SK-N-SH (cell line): ENCODE data around the gene RNFT2. TPM values are rescaled to one million over a fixed set of nuclear protein-coding genes. Genes with fewer than 3 reads are reported as not detected.

ENCODE experiments used
- CTCF ChIA-PET: fragments of 300-600, 350-600 bp; formaldehyde crosslinking; extraction: SDS; loops from one replicate; lab custom pipeline; 2021; lab: Yijun Ruan, JAX
- POLR2A ChIA-PET: fragments of 350-600 bp; sonication (Branson Sonifier 250); formaldehyde crosslinking; extraction: SDS; loops from one replicate; lab custom pipeline; 2020; ENCODE audit warnings: antibody characterized with exemption, inconsistent platforms; lab: Yijun Ruan, JAX
- DNase-seq: peaks from one replicate; pipeline ENCODE4 v3.0.0; 2012
- H2AFZ ChIP-seq: fragments of 200-600 bp; sonication (generic); 2 replicates; pipeline ENCODE4 v1.8.1; 2016; ENCODE audit warnings: antibody characterized with exemption, mild to moderate bottlenecking, low read depth
- H3F3A ChIP-seq: fragments of 200-600 bp; sonication (generic); replicated peaks from 2 replicates; pipeline ENCODE3; 2016; ENCODE audit warnings: antibody characterized with exemption, mild to moderate bottlenecking; ENCODE audit not compliant: insufficient read depth
- H3K27ac ChIP-seq, 2 experiments: fragments of 200-500 bp in 1 of 2; fragments of 200-600 bp in 1 of 2; sonication (Bioruptor generic) in 1 of 2; sonication (generic), shearing (Covaris generic) in 1 of 2; 2 replicates each; pipeline versions ENCODE4 v1.5.1 to v1.6.1; 2014 to 2016; ENCODE audit warnings: low read depth in 2 of 2, inconsistent platforms in 1 of 2, low read length in 1 of 2, mild to moderate bottlenecking in 1 of 2, mixed read lengths in 1 of 2
- H3K27me3 ChIP-seq: fragments of 200-600 bp; sonication (generic), shearing (Covaris generic); 2 replicates; pipeline ENCODE4 v1.6.1; 2016; ENCODE audit warnings: mixed run types; ENCODE audit not compliant: insufficient read depth
- H3K36me3 ChIP-seq, 2 experiments: fragments of 200-500 bp in 1 of 2; fragments of 200-600 bp in 1 of 2; sonication (Bioruptor generic) in 1 of 2; sonication (generic) in 1 of 2; replicated peaks in 1 of 2; 2 replicates each; pipeline versions ENCODE3 to v1.5.1; 2014 to 2016; ENCODE audit warnings: low read length in 1 of 2, mild to moderate bottlenecking in 1 of 2; ENCODE audit not compliant: insufficient read depth in 2 of 2, control insufficient read depth in 1 of 2
- H3K4me1 ChIP-seq, 2 experiments: fragments of 200-500 bp in 1 of 2; fragments of 200-600 bp in 1 of 2; sonication (Bioruptor generic) in 1 of 2; sonication (generic), shearing (Covaris generic) in 1 of 2; 2 replicates each; pipeline versions ENCODE4 v1.5.1 to v1.6.1; 2014 to 2016; ENCODE audit warnings: low read depth in 1 of 2, low read length in 1 of 2, mixed run types in 1 of 2; ENCODE audit not compliant: insufficient read depth in 2 of 2, control insufficient read depth in 1 of 2
- H3K4me2 ChIP-seq: fragments of 200-600 bp; sonication (generic), shearing (Covaris generic); 2 replicates; pipeline ENCODE4 v1.6.1; 2017; ENCODE audit warnings: mixed run types
- H3K4me3 ChIP-seq, 2 experiments: fragments of 200-500 bp in 1 of 2; fragments of 200-600 bp in 1 of 2; sonication (Bioruptor generic) in 1 of 2; sonication (generic), shearing (Covaris generic) in 1 of 2; 2 replicates each; pipeline versions ENCODE4 v1.5.1 to v1.8.1; 2014 to 2016; ENCODE audit warnings: low read depth in 2 of 2, inconsistent platforms in 1 of 2, low read length in 1 of 2, mild to moderate bottlenecking in 1 of 2, mixed read lengths in 1 of 2, moderate library complexity in 1 of 2
- H3K79me2 ChIP-seq: fragments of 200-600 bp; sonication (generic); 2 replicates; pipeline ENCODE4 v1.8.1; 2017; ENCODE audit warnings: mild to moderate bottlenecking; ENCODE audit not compliant: insufficient read depth
- H3K9ac ChIP-seq: fragments of 200-600 bp; sonication (generic); 2 replicates; pipeline ENCODE4 v1.6.1; 2017; ENCODE audit warnings: mixed run types
- H3K9me2 ChIP-seq: fragments of 200-600 bp; sonication (generic); 2 replicates; pipeline ENCODE4 v1.6.1; 2017; ENCODE audit warnings: mixed run types
- H3K9me3 ChIP-seq: fragments of 200-600 bp; sonication (generic); 2 replicates; pipeline ENCODE4 v1.6.1; 2017; ENCODE audit warnings: mixed run types, mild to moderate bottlenecking, moderate library complexity
- H4K20me1 ChIP-seq: fragments of 200-600 bp; sonication (generic); 2 replicates; pipeline ENCODE4 v1.6.1; 2017; ENCODE audit warnings: mild to moderate bottlenecking, mixed run types; ENCODE audit not compliant: insufficient read depth
- CHD2 ChIP-seq: fragments of 150-350 bp; IDR thresholded peaks from 2 replicates; pipeline ENCODE4 v1.6.1; 2018; ENCODE audit warnings: low read length; ENCODE audit not compliant: partially characterized antibody
- CTCF ChIP-seq: fragments of 200-600 bp; sonication (generic); IDR thresholded peaks from 2 replicates; pipeline ENCODE4 v1.6.1; 2017; ENCODE audit warnings: antibody characterized with exemption, mild to moderate bottlenecking, moderate library complexity
- ELF1 ChIP-seq: IDR thresholded peaks from 2 replicates; pipeline ENCODE4 v1.4.0; 2012
- FOXJ3 ChIP-seq: sonication (generic); formaldehyde crosslinking; IDR thresholded peaks from 2 replicates; pipeline ENCODE4 v1.5.1; 2020; ENCODE audit warnings: mild to moderate bottlenecking, missing genetic modification reagents
- IRF3 ChIP-seq: fragments of 150-350 bp; IDR thresholded peaks from 2 replicates; pipeline ENCODE4 v1.6.1; 2016; ENCODE audit warnings: mild to moderate bottlenecking, low read depth, low read length
- NFIC ChIP-seq: IDR thresholded peaks from 2 replicates; pipeline ENCODE4 v1.4.0; 2012; ENCODE audit warnings: borderline replicate concordance
- PBX3 ChIP-seq: IDR thresholded peaks from 2 replicates; pipeline ENCODE4; 2012
- POLR2AphosphoS5 ChIP-seq: IDR thresholded peaks from 2 replicates; pipeline ENCODE4 v1.6.1; 2012; ENCODE audit warnings: low read depth, low read length
- TAF1 ChIP-seq: IDR thresholded peaks from 2 replicates; pipeline ENCODE4 v1.6.1; 2012; ENCODE audit warnings: low read depth, mild to moderate bottlenecking, low read length, moderate library complexity, borderline replicate concordance
- WGBS: methylation state at CpG from one replicate; pipeline ENCODE4 v1.1.6; 2017; ENCODE audit warnings: low lambda C conversion rate; 5-methylcytosine and 5-hydroxymethylcytosine counted together
- polyA plus RNA-seq, 3 experiments: library from polyadenylated mRNA; depleted of rRNA; stranded (reverse); fragments of >200 nt; gene quantifications; 2 replicates each; pipeline ENCODE4 v1.2.3, GENCODE V29; 2012

Gene RNFT2
- polyA plus RNA-seq, 1 of the 3 experiments (the other 2 are of a cell fraction), result 3.8 TPM

- Histone ChIP-seq H3K4me3 (no peak overlapping the region), H3K27ac (no peak overlapping the region), H3F3A (no peaks in the 10 kb centered on the region), H3K36me3 (no peaks in the 10 kb centered on the region), H4K20me1 (no peaks in the 10 kb centered on the region), H3K9me3 (no peaks in the 10 kb centered on the region), H3K4me2 (no peak overlapping the region), H2AFZ (no peak overlapping the region), H3K27me3 (no peaks in the 10 kb centered on the region), H3K9ac (no peak overlapping the region), H3K4me1 (no peaks in the 10 kb centered on the region), H3K9me2 (no peaks in the 10 kb centered on the region), H3K79me2 (no peaks in the 10 kb centered on the region)
- CTCF ChIA-PET, result no interaction called here
- POLR2A ChIA-PET, result no interaction called here
- DNase-seq, result no peak
- no peak for TF ChIP-seq FOXJ3 (CRISPR knock-in tag)
- TF ChIP-seq IRF3, result no peak
- TF ChIP-seq TAF1, result no peak
- WGBS, result 89% methylated on average over 4 of the region's 4 CpGs
These were observed 35.2 kb downstream of the RNFT2 start for GRCh38 chr12:116773276-116773731.

- Histone ChIP-seq H3F3A (no peaks in the 10 kb centered on the region), H3K27ac (no peak overlapping the region), H3K36me3 (no peaks in the 10 kb centered on the region), H3K9ac (no peak overlapping the region), H3K27me3 (no peaks in the 10 kb centered on the region), H3K4me2 (no peak overlapping the region), H3K4me3 (no peak overlapping the region), H4K20me1 (no peaks in the 10 kb centered on the region), H3K79me2 (no peaks in the 10 kb centered on the region), H3K9me2 (no peaks in the 10 kb centered on the region), H2AFZ (no peak overlapping the region)
- POLR2A ChIA-PET, result no interaction called here
- 73% methylated on average over 4 of the region's 4 CpGs for WGBS
- no peak for DNase-seq
- CTCF ChIA-PET, result no interaction called here
- TF ChIP-seq NFIC, result no peak
- TF ChIP-seq, all 33 proteins: peak for 0
- Histone ChIP-seq H3K4me1 (no peaks in the 10 kb centered on the region), H3K9me3 (no peaks in the 10 kb centered on the region)
These were observed 35.9 kb downstream of the RNFT2 start for GRCh38 chr12:116774020-116774419.

- no peaks in the 10 kb centered on the region for H3F3A ChIP-seq
- H3K79me2 ChIP-seq, result no peaks in the 10 kb centered on the region
- H3K9ac ChIP-seq, result no peak overlapping the region
- POLR2A ChIA-PET, result no interaction called here
- no peaks in the 10 kb centered on the region for H3K9me3 ChIP-seq
- no peak for DNase-seq
- no peaks in the 10 kb centered on the region for H3K9me2 ChIP-seq
- H2AFZ ChIP-seq, result no peak overlapping the region
- no peaks in the 10 kb centered on the region for H3K36me3 ChIP-seq
- CTCF ChIA-PET, result interaction anchor here (1.7 kb wide), 1 partner anchor 19 kb away, joined by 3 read pairs; no protein-coding TSS in a partner anchor
- no peak overlapping the region for H3K4me3 ChIP-seq
- H3K27ac ChIP-seq, result no peak overlapping the region
- TF ChIP-seq ELF1, result no peak
- no peak for TF ChIP-seq CTCF
- TF ChIP-seq CHD2, result no peak
- TF ChIP-seq POLR2AphosphoS5, result no peak
- TF ChIP-seq TAF1, result no peak
- TF ChIP-seq PBX3, result no peak
- H3K27me3 ChIP-seq, result no peaks in the 10 kb centered on the region
- H4K20me1 ChIP-seq, result no peaks in the 10 kb centered on the region
- no peak overlapping the region for H3K4me2 ChIP-seq
- no peaks in the 10 kb centered on the region for H3K4me1 ChIP-seq
- WGBS, result 100% methylated on average over 1 of the region's 1 CpG
These were observed 39.1 kb downstream of the RNFT2 start for GRCh38 chr12:116777245-116777644.
